GM12873 (cell line): ENCODE results near the gene LAMA4.

Experiments used
- TF ChIP-seq, protein P1 (sequence below): IDR thresholded peaks from 2 replicates; pipeline ENCODE4 v1.5.1; 2012; ENCODE audit warnings: low read depth, mild to moderate bottlenecking, moderate library complexity, low read length, control low read depth; ENCODE audit not compliant: insufficient read depth; ENCODE audit errors: missing control alignments

Gene LAMA4

DNA sequence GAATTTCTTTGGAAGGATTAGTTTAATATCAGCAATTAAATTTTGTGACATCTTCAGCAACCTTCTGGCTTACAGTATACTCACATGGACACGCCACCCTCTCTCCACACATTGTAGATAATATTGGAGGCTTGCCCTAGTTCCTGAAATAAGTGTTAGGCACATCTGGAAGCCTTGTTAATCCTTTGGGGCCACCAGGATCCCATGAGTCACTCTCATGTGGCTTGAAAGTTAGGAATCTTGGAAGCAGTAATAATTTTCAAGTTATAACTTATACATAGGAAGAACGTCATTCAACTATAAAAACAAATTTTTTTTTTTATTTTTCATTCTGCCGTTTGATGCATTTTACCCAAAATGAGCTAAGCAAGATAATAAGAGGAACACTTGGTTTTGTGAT lies 20.5 kb downstream of the LAMA4 start:
- TF ChIP-seq, protein P1, sequence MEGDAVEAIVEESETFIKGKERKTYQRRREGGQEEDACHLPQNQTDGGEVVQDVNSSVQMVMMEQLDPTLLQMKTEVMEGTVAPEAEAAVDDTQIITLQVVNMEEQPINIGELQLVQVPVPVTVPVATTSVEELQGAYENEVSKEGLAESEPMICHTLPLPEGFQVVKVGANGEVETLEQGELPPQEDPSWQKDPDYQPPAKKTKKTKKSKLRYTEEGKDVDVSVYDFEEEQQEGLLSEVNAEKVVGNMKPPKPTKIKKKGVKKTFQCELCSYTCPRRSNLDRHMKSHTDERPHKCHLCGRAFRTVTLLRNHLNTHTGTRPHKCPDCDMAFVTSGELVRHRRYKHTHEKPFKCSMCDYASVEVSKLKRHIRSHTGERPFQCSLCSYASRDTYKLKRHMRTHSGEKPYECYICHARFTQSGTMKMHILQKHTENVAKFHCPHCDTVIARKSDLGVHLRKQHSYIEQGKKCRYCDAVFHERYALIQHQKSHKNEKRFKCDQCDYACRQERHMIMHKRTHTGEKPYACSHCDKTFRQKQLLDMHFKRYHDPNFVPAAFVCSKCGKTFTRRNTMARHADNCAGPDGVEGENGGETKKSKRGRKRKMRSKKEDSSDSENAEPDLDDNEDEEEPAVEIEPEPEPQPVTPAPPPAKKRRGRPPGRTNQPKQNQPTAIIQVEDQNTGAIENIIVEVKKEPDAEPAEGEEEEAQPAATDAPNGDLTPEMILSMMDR, result no peak

DNA sequence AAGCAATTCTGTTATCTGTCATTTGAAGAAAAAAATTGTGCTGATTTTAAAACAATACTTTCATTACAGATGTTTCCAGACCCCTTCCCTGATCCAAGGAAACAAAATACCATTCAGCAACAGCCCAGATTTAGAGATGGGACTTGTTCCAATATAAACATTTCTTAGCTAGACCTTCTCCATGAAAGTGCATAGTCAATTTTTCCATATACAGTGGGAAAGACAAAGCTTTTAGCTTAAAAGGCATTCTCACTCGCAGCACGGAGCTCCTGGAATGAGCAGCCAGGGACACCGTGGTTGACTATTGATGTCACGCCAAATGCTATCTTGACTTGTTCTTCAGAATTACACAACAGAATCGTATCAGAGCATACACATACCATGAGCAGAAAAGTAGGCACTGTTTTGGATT lies 21.5 kb downstream of the LAMA4 start:
- TF ChIP-seq, protein P1, result no peak

DNA sequence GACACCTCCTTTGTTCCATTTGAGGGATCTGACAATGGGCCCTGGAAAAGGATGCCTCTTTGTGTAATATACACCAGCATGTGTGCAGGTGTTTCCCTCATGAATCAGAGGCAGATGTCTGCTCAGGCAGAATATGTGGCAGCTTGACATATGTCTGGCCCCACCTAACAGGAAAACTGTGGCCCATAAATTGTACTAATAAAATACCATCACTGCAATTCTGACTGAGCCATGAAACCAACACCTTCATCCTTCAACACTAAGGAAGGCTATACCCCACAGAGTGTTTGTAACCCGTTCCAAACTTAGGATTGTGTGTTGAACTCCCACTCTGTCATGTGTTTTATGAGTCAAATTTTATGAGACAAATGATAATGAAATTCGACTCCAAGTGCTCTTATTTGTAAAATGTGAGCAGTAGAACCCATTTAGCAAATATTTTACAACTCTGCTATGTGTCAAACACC lies 22.7 kb downstream of the LAMA4 start:
- TF ChIP-seq, protein P1, result no peak

DNA sequence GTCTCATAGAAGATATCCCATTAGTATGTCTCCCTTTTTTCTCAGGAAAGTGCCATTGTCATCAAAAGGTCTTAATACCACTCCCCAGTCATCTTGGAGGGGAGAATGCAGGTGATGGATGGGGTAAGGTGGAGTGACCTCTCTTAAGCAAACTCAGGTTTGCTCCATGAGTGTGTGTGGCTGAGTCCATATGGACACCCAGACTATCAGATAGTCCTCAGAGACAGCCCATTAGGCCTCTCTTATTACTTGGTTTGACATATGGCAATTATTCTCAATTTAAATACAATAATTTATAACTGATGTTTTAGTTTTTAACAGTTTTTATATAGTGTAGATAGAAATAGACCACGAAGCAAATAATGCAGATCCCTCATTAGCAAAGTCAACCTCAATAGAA lies 23.2 kb downstream of the LAMA4 start:
- TF ChIP-seq, protein P1, result no peak

DNA sequence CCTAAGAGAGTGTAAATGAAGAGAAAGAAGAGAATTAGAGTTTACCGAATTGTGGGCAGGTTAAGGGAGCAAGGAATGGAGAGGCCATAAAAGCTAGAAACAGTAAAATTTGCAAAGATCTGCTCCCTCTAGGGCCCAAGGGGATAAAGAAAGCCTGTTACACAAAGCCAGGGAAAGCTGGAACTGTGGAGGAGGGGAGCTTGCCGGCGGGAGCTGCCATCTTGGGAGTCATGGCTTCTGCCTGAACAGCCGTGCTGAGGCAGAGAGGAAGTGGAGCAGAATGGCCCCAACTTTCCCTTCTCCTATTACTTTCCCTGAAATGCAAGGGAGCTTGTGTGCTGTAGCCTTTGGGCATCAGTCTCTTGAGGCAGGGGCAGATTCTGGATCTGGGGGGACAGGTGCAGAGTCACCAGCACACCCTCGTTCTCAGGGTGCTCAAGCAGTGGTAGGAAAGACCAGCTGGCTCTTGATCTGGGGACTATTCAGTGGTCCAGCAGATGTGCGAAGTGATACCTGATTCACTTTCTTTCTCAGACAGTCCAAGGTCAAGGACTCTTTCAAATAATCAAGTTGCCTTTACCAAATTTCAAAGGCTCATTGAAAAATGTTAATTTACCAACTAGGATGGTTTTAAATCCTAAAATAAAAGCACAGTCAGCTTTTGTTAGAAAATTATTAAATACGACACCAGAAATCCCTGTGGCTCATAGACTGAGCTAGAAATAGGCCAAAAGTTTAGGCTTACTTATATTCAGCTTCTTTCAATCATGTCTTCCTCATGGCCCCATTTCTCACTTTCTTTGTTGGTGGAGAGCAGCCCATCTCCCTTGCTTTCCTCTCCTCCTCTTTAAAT lies 25.7 kb downstream of the LAMA4 start:
- TF ChIP-seq, protein P1, result no peak

DNA sequence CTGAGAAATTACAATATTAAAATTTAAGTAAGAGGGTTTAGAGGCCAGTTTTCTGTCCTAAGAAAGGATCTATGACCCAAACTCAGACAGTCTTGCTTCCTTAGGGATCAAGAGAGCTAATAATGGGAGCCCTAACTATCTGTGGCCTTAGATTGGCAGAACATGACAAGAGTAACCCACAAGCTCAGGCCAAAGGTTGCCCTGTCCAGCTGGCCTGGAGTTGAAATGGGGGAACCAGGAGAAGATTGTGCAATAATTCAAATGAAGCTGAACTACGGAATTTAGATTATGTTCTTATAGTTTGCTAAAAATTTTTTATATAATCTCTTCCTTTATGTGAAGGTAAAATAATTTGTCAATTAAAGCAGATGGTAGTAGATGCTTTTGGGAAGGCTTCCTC lies 26.4 kb downstream of the LAMA4 start:
- TF ChIP-seq, protein P1, result no peak

DNA sequence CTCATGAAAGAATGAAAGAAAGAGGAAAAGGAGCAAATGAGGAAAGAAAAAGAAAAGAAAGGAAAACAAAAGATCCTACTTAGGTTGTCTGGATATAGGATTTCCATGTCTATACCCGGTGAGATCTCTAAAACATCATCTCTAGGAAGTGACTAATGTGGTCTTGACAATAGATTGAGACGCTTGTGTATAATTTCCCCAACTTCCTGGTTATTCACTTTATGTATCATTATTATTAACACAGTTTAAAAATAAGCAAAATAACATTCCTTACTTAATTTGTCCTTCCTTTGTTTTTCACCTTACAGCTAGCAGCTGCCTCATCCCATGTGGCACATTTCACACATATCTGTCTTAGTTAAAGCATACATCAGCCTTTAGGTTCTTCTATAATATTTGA lies 27.0 kb downstream of the LAMA4 start:
- TF ChIP-seq, protein P1, result no peak
